GM18909 (cell line): ENCODE data around the gene LAMA2.
"Not testable (repeated sequence)": the region's sequence is repeated elsewhere in the genome, so short reads cannot be mapped to it uniquely, and the experiment has no call there.

ENCODE experiments used
- ATAC-seq: cut with Tn5 transposase; IDR thresholded peaks from one replicate; pipeline ENCODE4 v1.9.1; 2021; ENCODE audit warnings: mild to moderate bottlenecking; ENCODE audit not compliant: unreplicated experiment, poor library complexity

Gene LAMA2

DNA sequence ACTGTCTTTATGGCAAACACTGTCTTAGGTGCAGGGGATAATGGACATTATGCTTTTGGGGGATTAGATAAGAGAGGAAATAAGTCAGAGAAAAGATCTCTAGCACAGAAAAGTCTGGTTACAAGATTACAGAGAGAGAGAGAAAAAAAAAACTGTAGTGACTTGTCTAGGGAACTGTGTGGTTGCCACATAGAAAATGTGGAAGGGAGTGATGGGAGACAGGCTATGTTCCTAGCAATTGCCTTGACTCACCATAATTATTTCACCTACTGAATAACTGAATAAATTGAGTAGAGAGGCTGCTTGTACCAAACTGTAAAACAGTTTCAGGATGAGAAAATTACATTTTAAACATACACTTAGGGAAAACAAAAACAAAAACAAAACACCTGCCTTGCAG is 229.7 kb downstream of the LAMA2 start:
- ATAC-seq: no peak

DNA sequence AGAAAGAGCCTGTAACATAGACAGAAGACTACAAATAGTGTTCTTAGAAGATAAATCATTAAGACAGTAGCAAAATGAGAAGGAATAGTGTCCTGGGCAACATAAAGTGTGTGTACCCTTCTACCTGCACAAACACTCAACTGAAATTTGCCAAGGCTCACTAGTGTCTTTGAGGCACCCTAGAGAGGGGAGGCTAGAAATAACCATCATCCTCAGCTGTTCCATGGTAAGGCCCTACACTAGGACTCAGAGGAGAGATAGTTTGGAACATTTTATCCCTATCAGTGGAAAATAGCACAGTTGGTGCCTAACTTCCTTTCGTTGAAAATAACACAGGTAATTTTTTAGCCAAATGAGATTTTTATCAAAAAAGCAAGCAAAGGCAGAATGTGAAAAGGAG is 230.7 kb downstream of the LAMA2 start:
- ATAC-seq: no peak

DNA sequence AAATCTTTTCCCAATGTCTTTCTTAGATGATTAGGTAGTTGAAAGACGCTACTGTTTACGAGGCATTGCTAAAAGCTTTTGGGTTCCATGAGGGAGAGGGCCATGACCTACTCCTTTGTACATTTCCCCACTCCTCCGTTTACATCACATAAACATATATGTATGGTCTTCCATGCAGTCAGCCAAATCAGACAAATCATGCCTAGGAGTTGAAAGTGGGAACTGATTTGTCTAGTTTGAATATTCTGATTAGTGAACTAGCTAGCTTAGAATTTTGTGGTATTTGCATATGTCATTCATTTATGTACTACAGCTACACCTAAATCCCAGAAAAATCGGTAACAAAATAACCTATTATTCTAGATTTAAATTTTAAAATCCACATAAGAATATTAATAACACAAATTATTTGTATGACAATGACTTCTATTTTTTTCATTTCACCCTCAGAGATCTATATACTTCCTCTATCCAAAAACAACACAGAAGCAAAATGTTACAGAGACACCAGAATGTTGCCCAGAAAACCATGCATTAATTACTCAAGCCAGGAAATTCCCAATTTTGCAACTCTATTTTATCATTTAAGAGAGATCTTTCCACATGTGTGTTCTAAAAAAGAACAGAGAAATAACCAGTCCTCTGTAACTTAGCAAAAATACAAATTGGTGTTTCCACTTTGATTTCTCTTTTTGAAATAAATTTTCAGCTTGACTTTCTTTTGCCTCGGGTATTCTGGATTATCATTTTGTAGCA is 231.9 kb downstream of the LAMA2 start:
- no peak for ATAC-seq

DNA sequence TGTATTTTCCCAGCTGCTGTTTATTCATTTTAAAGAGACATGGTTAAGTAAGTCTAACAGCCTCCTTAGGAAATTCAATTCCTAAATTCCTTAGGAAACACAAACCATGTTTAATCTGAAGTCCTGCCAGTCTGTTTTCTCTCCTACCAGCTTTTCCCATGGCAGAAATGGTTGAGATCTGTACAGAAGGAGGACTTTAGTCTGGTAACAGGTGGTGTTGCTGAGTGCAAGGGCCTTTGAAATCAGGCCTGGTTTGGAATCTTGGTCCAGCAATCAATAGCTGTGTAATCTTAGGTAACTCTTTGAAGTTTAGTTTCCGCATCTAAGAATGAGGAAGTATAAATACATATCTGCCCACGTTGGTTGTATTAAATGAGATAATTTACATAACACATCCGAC is 232.5 kb downstream of the LAMA2 start:
- ATAC-seq: no peak

DNA sequence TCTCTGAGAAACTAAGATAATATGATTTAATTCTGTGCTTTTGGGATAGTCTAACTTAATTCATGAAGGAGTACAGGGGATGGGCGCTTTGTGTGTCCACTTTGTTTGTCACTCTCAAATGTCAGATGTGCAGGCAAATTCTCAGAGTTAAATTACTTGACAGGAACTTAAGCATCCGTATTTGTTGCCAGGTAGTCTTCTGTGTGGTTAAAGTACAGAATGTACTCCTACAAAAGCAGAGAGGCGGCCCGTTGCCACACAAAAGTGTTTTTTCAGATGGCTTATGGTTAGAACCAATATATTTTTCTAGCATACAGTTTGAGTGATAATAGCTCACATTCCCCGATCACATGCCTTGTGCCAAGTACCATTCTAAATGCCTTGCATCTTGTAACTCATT is 234.4 kb downstream of the LAMA2 start:
- no peak for ATAC-seq

DNA sequence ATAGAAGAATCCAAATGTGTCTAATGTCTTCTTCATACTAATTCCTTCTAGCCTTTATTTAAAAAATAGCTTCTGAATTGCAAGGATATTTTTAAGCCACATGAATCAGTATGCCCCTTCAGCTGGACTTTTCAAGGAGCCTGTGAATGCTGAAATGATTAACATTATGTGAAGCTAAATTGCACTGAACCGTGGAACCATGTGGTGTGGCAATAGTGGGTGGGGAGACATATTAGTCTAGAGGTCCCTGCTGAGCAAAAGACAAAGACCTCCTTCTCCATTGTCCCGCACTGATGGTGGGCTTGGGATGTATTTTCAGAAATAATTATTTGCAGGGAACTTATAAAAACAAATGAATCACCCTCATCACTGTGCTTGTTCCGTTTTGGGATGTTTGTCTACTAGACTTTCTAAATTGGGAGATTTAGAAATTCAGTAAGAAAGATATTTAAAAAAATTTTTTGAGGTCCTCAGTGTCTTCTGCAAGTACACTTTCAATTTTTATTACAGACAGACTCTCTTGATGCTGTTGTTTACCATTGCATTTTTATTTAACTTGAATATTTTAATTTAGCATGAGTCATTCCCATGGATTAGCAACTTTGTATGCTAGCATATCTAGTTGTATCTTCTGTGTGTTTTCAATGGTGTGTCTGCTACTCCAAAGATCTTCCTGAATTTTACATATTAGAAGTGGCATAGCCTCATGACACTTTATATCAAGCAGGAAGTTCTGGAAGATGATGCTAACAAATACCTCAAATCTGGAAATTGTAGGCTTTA is 238.1 kb downstream of the LAMA2 start:
- ATAC-seq: no peak

DNA sequence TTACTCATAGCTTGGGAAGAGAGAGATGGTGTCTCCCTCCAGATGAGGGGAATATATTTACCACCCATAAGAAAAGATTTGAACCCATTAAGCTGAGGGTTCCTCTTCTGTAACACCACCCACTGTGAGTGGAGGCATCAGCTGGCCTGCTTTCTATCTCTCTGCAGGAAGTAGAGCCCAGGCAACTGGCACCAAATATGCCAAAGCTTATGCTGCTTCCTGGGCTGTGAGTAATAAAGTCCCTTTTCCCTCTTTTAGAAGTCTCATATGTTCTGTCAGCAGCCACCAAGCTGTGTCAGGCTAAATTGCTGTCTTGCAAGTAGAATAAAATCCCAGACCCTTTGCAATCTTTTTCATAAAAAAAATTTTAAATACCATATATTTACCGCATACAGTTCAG is 241.4 kb downstream of the LAMA2 start:
- ATAC-seq: no peak

DNA sequence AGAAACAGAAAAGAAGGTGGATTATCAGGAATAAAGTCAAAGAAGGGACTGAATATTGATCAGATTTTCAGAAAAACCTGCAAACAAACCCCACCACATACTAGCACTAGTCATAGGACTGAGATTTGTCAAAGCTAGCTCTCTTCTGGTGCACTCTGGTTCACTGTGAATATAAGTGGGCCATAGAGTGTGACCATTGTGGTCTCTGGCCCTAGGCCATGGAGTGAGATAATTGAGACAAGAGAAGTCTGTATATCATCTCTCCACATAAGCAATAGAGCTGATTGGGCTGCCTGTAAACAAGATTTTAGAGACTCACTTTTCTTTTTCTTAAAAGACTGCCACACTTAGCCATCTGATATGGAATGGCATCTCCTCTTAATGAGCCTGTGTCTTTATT is 247.2 kb downstream of the LAMA2 start:
- ATAC-seq: no peak

DNA sequence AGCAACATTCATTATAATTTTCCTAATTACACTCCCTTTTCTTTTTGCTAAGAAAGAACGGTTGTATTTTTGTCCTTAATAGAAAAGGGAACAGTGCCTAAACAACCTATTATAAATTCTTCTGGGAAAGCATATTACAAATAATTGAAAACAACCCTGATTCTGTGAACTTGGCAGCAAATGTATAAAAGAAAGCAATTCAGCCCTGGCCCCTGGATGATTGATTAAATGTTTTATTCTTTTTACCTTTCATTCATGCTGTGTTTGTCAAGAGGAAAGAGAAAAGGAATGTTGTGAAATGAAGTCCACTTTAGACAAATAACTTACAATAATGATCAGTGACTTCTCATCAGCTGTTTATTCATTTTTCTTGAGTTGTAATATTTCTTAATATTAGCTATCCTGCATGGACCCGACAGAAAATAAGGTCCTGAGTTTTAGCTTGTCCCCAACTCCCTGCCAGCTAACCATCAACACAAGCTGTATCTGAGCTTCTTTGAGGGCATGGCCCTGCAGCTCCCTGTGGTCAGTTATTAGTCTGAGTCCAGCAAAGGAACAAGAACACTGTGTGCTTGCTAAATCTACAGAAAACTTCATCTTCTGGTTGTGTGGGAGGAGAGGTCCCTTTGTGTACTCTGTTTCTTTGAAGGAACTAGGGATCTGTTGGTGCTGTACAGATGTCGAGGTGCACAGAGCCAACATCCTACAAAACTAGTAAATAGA is 248.2 kb downstream of the LAMA2 start:
- ATAC-seq: no peak

DNA sequence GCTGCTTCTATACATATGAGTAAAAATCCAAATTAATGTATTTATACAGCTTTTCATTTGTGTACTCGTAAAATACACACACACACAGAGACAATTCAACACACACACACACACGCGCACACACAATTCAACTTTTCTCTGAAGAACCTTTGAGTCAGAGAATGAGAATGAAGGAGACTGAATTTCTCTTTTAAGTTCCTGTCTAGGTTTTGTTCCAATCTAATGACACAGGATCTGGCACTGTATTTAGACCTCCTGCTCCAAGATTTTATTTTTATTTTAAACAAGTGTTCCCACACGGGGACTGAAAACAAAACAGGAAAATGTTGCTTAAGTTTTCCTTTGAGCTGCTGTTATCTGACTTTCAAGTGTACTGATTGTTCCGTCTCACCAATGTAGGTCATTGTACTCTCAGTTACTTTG is 250.8 kb downstream of the LAMA2 start:
- ATAC-seq: no peak

DNA sequence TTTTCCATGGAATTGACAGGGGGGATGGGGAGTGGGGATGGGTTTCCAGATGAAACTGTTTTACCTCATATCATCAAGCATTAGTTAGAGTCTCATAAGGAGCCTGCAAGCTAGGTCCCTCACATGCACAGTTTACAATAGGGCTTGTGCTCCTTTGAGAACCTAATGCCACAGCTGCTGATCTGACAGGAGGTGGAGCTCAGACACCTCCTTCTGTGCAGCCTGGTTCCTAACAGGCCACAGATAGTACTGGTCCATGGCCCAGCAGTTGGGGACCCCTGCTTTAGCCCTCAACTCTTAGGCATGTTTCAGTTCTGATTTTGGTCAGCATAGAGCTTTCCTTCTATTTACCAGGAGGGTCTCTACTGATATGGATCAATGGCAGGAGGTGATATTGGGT is 251.6 kb downstream of the LAMA2 start:
- ATAC-seq: no peak

DNA sequence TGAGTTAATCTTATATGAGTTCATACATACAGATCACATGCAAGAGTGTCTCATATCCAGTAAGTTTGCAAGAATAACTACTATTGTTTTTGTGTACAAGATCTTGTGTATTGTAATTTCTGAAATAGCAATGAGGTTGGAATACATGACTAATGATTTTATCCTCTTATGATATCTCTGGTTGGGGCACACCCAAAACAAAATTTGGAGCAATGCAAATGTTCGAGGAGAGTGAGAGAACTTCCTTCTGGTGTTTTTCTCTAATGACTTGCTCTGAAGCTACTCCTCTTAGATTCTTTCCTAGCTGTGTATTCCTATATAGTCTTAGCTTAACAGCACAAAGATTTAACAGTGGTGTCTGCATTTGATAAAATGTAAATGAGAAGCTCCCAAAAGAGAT is 252.5 kb downstream of the LAMA2 start:
- no peak for ATAC-seq

DNA sequence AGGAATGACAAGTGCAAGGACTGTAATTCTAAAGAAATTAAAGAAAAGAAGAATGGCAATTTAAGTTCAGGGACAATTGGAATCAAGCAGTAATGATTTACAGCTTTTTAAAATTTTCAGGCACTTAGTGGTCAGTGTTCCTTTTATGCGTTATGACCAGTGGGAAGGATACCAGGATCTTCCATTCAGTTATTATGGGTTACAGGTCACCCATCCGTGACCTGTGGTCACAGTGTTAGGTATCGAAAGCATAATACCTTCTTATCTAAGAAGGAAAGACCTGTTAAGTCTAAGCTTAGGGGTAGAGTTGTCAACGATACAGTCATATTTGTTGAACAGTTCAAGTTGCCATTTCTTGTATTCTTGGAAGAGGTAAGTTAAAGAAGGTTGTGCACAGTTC is 253.8 kb downstream of the LAMA2 start:
- no peak for ATAC-seq

DNA sequence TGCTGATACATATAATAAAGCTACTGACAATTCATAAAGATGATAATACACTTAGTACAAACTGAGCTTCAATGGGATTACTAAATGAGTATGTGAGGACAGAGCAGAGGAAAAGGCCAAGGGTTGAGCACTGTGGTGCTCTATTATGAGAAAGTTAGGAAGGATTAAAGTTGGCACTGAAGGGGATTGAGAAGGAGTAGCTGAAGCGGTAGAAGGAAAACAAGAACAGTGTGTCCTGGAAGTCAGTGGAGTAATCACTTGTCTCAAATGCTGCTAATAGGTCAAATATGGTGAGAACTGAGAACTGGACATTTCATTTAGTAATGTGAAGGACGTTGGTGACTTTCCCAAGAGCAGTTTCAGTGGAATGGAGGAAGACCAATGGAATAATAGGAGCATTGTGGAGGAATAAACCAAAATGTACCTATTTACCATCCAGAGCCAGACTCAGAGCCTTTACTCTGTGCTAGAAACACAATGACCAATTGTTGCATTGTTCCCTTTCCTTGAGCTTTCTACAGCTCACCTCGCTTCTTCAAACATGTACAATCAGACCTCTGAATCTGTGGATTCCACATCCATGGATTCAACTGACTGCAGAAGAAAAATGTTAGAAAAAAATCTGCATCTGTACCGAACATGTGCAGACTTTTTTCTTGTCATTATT is 255.9 kb downstream of the LAMA2 start:
- ATAC-seq: no peak

DNA sequence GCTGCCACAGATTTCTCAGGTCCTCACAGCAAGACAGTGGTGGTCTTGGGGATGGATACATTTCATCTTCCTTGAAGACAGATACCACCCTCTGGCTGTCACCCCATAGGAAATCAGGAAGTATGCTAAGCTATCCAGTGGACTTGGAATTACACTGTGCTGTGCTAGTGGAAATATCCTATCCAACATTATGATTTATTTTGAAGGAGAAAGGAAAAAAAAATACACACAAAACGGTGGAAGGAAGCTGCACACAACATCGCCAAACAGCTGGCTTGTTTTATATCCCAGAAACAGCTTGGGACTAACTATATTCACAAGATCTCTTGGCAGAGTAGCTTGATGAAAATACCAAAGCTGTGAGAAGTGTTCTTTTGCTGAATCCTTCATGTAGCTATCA is 257.6 kb downstream of the LAMA2 start:
- ATAC-seq: no peak

DNA sequence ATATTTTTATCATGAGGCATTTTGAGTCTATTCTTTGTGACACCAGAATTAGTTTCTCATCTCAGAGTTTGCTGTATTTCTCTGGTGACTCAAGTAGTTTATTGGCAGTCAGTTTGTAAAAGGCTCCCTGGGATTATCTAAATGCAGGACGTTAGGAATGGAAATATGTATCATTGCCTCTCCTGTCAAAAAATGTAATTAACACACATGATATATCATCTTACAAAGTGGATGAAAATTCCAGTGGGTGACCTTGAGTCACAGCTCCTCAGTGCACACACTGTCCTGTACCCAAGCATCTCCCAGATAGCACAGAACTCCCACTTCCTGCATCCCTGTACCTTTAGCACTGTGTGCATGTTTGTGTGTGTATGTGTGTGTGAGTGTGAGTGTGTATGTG is 258.6 kb downstream of the LAMA2 start:
- no peak for ATAC-seq

DNA sequence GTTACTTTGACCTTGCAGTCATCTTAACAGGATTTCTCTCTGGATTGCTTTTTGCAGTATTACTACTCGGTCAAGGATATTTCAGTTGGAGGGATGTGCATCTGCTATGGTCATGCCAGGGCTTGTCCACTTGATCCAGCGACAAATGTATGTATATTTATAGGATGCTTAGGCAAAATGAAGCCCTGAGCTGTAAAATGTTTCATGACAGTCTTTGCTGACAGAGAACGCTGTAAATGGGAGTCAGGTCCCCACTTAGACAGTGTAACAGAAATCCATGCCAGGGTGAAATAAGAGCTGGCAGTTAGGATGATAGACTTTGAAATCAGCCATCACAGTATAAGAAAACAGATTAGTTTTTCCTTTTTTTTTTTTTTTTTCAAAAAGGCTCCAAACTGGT is 264.0 kb downstream of the LAMA2 start:
- ATAC-seq: no peak

DNA sequence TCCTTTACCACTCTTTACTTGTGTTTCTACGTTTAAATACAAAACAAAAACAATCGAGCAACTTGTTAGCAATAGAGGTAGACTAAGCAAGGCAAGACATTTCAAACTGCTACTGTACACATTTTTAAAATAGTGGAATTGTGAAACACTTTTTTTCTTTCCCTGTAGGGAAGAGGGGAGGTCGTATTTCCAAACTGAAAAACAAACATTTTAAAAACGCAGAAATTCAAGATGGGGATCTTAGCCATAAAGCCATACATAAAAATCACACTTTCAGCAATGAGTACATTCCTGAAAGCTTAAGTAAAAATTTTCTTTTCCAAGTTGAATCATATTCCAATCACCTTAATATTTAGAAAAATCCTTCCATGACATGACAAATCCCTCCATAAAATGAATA is 267.6 kb downstream of the LAMA2 start:
- ATAC-seq: no peak

DNA sequence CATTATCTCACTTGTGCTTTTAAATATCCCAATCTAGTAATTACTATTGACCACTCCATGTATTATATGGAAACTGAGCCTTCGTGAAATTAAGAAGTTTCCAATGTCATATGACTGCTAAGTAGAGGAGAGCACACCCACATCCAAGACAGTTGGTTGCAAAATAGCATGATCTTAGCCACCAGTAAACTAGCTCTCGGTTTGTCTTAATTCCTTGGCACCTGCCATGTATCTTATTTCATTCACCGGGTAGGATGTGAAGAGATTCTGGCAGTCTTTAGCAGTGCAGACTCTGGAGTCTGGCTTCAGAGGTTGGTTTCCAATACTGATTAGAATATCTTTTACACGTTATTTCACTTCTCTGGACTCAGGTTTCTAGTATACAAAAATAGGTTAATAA is 270.3 kb downstream of the LAMA2 start:
- no peak for ATAC-seq

DNA sequence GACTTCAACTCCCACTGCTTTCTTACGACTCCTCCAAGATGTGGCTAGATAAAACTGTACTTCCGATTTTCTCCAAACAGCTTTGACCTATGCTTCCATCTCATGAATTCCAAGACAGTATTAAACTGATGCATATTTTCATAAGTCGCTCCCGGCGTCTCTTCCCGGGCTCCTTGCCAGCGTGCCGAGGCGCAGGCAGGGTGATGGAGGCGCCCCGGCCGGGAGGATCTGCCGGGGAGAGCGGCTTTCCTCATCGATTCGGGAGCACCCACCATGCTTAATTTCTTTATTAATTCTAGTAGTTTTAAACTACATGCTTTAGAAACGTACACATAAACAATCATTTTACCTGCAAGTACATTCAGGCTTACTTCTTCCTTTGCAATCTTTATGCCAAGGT is 276.3 kb downstream of the LAMA2 start:
- not testable (repeated sequence) for ATAC-seq

DNA sequence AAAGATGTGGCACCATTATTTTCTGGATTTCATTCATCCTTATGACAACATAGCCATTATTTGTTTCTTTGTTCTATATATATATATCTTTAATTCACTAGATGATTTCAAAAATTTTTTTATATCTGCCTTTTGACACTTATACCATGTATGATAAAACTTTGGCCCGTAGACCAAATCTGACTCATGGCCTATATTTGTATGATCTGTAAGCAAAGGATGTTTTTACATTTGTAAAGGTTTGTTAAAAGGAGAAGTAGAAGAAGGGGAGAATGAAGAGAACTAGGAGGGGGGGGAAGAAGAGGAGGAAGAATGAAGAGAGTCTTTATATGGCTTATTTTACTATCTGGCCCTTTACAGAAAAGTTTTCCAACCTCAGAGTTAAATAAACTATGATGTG is 279.7 kb downstream of the LAMA2 start:
- no peak for ATAC-seq
